IMR-90 (cell line): ENCODE results near the gene FOXO4. TPM values are rescaled to one million over a fixed set of nuclear protein-coding genes. Genes with fewer than 3 reads are reported as not detected.

Experiments
- ATAC-seq: fragments of 200-7000 bp; cut with Tn5 transposase; 2 replicates; pipeline ENCODE4 v1.9.1; 2020; ENCODE audit warnings: low read depth, mild to moderate bottlenecking, moderate library complexity
- BruUV-seq: library from RNA; stranded (reverse); fragments of 400-500 nt; replicated peaks from 2 replicates; lab custom pipeline; 2021; lab: Mats Ljungman, UMichigan
- CTCF ChIA-PET: fragments of 300-600 bp; formaldehyde crosslinking; extraction: SDS; loops from one replicate; lab custom pipeline; 2021; ENCODE audit warnings: antibody characterized with exemption; lab: Yijun Ruan, JAX
- POLR2A ChIA-PET: fragments of 300-600 bp; sonication (Branson Sonifier 250); formaldehyde crosslinking; loops from one replicate; lab custom pipeline; 2022; ENCODE audit warnings: antibody characterized with exemption; ENCODE audit not compliant: unreplicated experiment; lab: Charles Lee
- DNase-seq: peaks from one replicate; pipeline ENCODE4 v3.0.0; 2013
- H2AFZ ChIP-seq: replicated peaks from 2 replicates; pipeline ENCODE3; 2013; ENCODE audit warnings: low read length, mild to moderate bottlenecking; ENCODE audit not compliant: poor library complexity
- H2AK5ac ChIP-seq: 2 replicates; pipeline ENCODE4 v1.6.1; 2013; ENCODE audit warnings: low read depth, low read length, inconsistent platforms
- H2AK9ac ChIP-seq: replicated peaks from 2 replicates; pipeline ENCODE3; 2013; ENCODE audit warnings: mild to moderate bottlenecking, low read depth, low read length, moderate library complexity; ENCODE audit not compliant: poor library complexity
- H2BK120ac ChIP-seq: 2 replicates; pipeline ENCODE4 v1.6.1; 2013; ENCODE audit warnings: low read depth, low read length, inconsistent platforms
- H2BK15ac ChIP-seq: 3 replicates; pipeline ENCODE4 v1.6.1; 2013; ENCODE audit warnings: low read depth, low read length, inconsistent platforms
- H2BK20ac ChIP-seq: 2 replicates; pipeline ENCODE4 v1.6.1; 2013; ENCODE audit warnings: low read depth, mild to moderate bottlenecking, inconsistent platforms, low read length, moderate library complexity
- H2BK5ac ChIP-seq: 2 replicates; pipeline ENCODE4 v1.6.1; 2013; ENCODE audit warnings: mild to moderate bottlenecking, low read depth, low read length, inconsistent platforms; ENCODE audit not compliant: poor library complexity, severe bottlenecking
- H3K14ac ChIP-seq: replicated peaks from 2 replicates; pipeline ENCODE4 v1.6.1; 2013; ENCODE audit warnings: low read depth, low read length, inconsistent platforms
- H3K18ac ChIP-seq: 2 replicates; pipeline ENCODE4 v1.6.1; 2013; ENCODE audit warnings: low read depth, low read length, control low read depth
- H3K23ac ChIP-seq: 2 replicates; pipeline ENCODE4 v1.6.1; 2013; ENCODE audit warnings: low read depth, low read length, inconsistent platforms
- H3K27ac ChIP-seq: 2 replicates; pipeline ENCODE4 v1.5.1; 2013; ENCODE audit warnings: mild to moderate bottlenecking, control low read depth, low read length; ENCODE audit not compliant: insufficient read depth
- H3K27me3 ChIP-seq: 2 replicates; pipeline ENCODE4 v1.6.1; 2013; ENCODE audit warnings: low read length; ENCODE audit not compliant: control insufficient read depth, insufficient read depth
- H3K36me3 ChIP-seq: 2 replicates; pipeline ENCODE4 v1.6.1; 2013; ENCODE audit warnings: low read length, mixed read lengths; ENCODE audit not compliant: control insufficient read depth, insufficient read depth
- H3K4ac ChIP-seq: 2 replicates; pipeline ENCODE4 v1.6.1; 2013; ENCODE audit warnings: low read depth, low read length, inconsistent platforms
- H3K4me1 ChIP-seq: 2 replicates; pipeline ENCODE4 v1.6.1; 2013; ENCODE audit warnings: low read length, mixed read lengths; ENCODE audit not compliant: control insufficient read depth, insufficient read depth
- H3K4me2 ChIP-seq: 2 replicates; pipeline ENCODE4 v1.6.1; 2013; ENCODE audit warnings: low read depth, mild to moderate bottlenecking, control low read depth, low read length, moderate library complexity
- H3K4me3 ChIP-seq: 2 replicates; pipeline ENCODE4 v1.5.1; 2013; ENCODE audit warnings: low read depth, mild to moderate bottlenecking, control low read depth, low read length, moderate library complexity; ENCODE audit not compliant: insufficient read depth
- H3K56ac ChIP-seq: 2 replicates; pipeline ENCODE4 v1.6.1; 2013; ENCODE audit warnings: low read length, inconsistent platforms; ENCODE audit not compliant: insufficient read depth; ENCODE audit errors: extremely low read depth
- H3K79me1 ChIP-seq, 2 experiments: 2 replicates each; pipeline ENCODE4 v1.6.1; 2013; ENCODE audit warnings: low read length in 2 of 2, inconsistent platforms in 1 of 2, low read depth in 1 of 2
- H3K9ac ChIP-seq: 2 replicates; pipeline ENCODE4 v1.6.1; 2013; ENCODE audit warnings: low read depth, low read length, control low read depth
- H3K9me1 ChIP-seq: 2 replicates; pipeline ENCODE4 v1.6.1; 2013; ENCODE audit warnings: low read length, inconsistent platforms; ENCODE audit not compliant: insufficient read depth
- H3K9me3 ChIP-seq: 2 replicates; pipeline ENCODE4 v1.6.1; 2013; ENCODE audit warnings: low read length; ENCODE audit not compliant: control insufficient read depth, insufficient read depth
- H4K20me1 ChIP-seq: 2 replicates; pipeline ENCODE4 v1.6.1; 2013; ENCODE audit warnings: low read length, inconsistent platforms; ENCODE audit not compliant: insufficient read depth
- H4K5ac ChIP-seq: 2 replicates; pipeline ENCODE4 v1.6.1; 2013; ENCODE audit warnings: mild to moderate bottlenecking, low read depth, low read length, control low read depth
- H4K8ac ChIP-seq, 2 experiments: 2 replicates each; pipeline ENCODE4 v1.6.1; 2013; ENCODE audit warnings: low read depth in 2 of 2, low read length in 2 of 2, control low read depth in 1 of 2, inconsistent platforms in 1 of 2
- H4K91ac ChIP-seq: 2 replicates; pipeline ENCODE4 v1.6.1; 2013; ENCODE audit warnings: low read depth, low read length, inconsistent platforms; ENCODE audit not compliant: insufficient read depth
- BHLHE40 ChIP-seq: fragments of 150-350 bp; IDR thresholded peaks from 2 replicates; pipeline ENCODE4 v1.6.1; 2016; ENCODE audit warnings: mild to moderate bottlenecking, low read depth, low read length
- CEBPB ChIP-seq: IDR thresholded peaks from 2 replicates; pipeline ENCODE4 v1.6.1; 2012; ENCODE audit warnings: low read depth, low read length, improper control_type of control experiment
- CHD1 ChIP-seq: IDR thresholded peaks from 2 replicates; pipeline ENCODE4 v1.6.1; 2012; ENCODE audit warnings: low read depth, low read length, improper control_type of control experiment
- CTCF ChIP-seq: conservative IDR thresholded peaks from 2 replicates; pipeline ENCODE4 v1.5.1; 2012; ENCODE audit warnings: mild to moderate bottlenecking, low read depth, low read length, improper control_type of control experiment
- ELK1 ChIP-seq: fragments of 150-350 bp; IDR thresholded peaks from 2 replicates; pipeline ENCODE4 v1.6.1; 2016; ENCODE audit warnings: low read depth, mild to moderate bottlenecking, low read length, moderate library complexity, borderline replicate concordance
- FOS ChIP-seq: fragments of 150-350 bp; IDR thresholded peaks from 2 replicates; pipeline ENCODE4 v1.6.1; 2016; ENCODE audit warnings: low read depth, low read length
- MAFK ChIP-seq: IDR thresholded peaks from 2 replicates; pipeline ENCODE4 v1.6.1; 2012; ENCODE audit warnings: low read depth, low read length, improper control_type of control experiment
- MAZ ChIP-seq: IDR thresholded peaks from 2 replicates; pipeline ENCODE4 v1.6.1; 2012; ENCODE audit warnings: low read depth, mild to moderate bottlenecking, low read length, improper control_type of control experiment, moderate library complexity, borderline replicate concordance
- MXI1 ChIP-seq: IDR thresholded peaks from 2 replicates; pipeline ENCODE4 v1.6.1; 2012; ENCODE audit warnings: low read depth, mild to moderate bottlenecking, low read length, moderate library complexity, borderline replicate concordance
- NFE2L2 ChIP-seq: fragments of 150-350 bp; IDR thresholded peaks from 2 replicates; pipeline ENCODE4 v1.6.1; 2016; ENCODE audit warnings: low read depth, mild to moderate bottlenecking, low read length
- POLR2A ChIP-seq: IDR thresholded peaks from 2 replicates; pipeline ENCODE4 v1.6.1; 2012; ENCODE audit warnings: mild to moderate bottlenecking, low read depth, low read length
- RAD21 ChIP-seq: IDR thresholded peaks from 2 replicates; pipeline ENCODE4 v1.6.1; 2012; ENCODE audit warnings: low read length, improper control_type of control experiment
- RCOR1 ChIP-seq: IDR thresholded peaks from 2 replicates; pipeline ENCODE4 v1.6.1; 2012; ENCODE audit warnings: mild to moderate bottlenecking, low read length, improper control_type of control experiment; ENCODE audit not compliant: insufficient replicate concordance
- RFX5 ChIP-seq: IDR thresholded peaks from 2 replicates; pipeline ENCODE4 v1.8.0; 2012; ENCODE audit warnings: low read depth, mild to moderate bottlenecking, low read length, moderate library complexity
- SMC3 ChIP-seq: fragments of 150-350 bp; IDR thresholded peaks from 2 replicates; pipeline ENCODE4 v1.6.1; 2016; ENCODE audit warnings: low read depth, mild to moderate bottlenecking, antibody characterized with exemption, low read length, moderate library complexity
- USF2 ChIP-seq: fragments of 150-350 bp; IDR thresholded peaks from 2 replicates; pipeline ENCODE4 v1.6.1; 2017; ENCODE audit warnings: mild to moderate bottlenecking, antibody characterized with exemption, low read length, low read depth
- WGBS, 2 experiments: methylation state at CpG; one replicate each; pipeline versions ENCODE4 v1.1.5 to v1.1.7; 2013; ENCODE audit warnings: missing lambda C conversion rate in 2 of 2; ENCODE audit not compliant: insufficient read length in 1 of 2; ENCODE audit errors: extremely low coverage in 2 of 2; 5-methylcytosine and 5-hydroxymethylcytosine counted together
- dilution Hi-C: fragments of 300-500 bp; cut with HindIII; formaldehyde crosslinking; loops from one replicate; pipeline ENCODE4 v1.14.3; 2018; ENCODE audit warnings: low sequenced_read_pairs; ENCODE audit not compliant: unreplicated experiment
- in situ Hi-C: fragments of 300-500 bp; cut with MboI; formaldehyde crosslinking; loops from 3 replicates; pipeline ENCODE4 v1.14.3; 2019; ENCODE audit warnings: low sequenced_read_pairs, inconsistent platforms, mixed read lengths
- intact Hi-C: fragments of 100-400 bp; cut with micrococcal nuclease; formaldehyde crosslinking; loops from 2 replicates; pipeline ENCODE4 v1.10.0; 2022
- polyA plus RNA-seq, 3 experiments: library from polyadenylated mRNA; depleted of rRNA; stranded (reverse); fragments of >200 nt; gene quantifications; 2 replicates each; pipeline ENCODE4 v1.2.3, GENCODE V29; 2012; ENCODE audit warnings: low replicate concordance in 1 of 3
- total RNA-seq: library from RNA; depleted of rRNA; stranded (reverse); fragments of >200 nt; gene quantifications from 2 replicates; pipeline ENCODE4 v1.2.3, GENCODE V29; 2012

The FOXO4 gene
- total and polyA plus RNA-seq, 2 of the 4 experiments (the other 2 are of a cell fraction), result 2.0 to 2.6 TPM

GRCh38 chrX:71052721-71053120 lies 42.9 kb upstream of the FOXO4 start:
- no peak overlapping the region for H2AK5ac ChIP-seq
- H2BK5ac ChIP-seq, result no peak overlapping the region
- ChIA-PET POLR2A (no interaction called here), CTCF (no interaction called here)
- no peak overlapping the region for H3K4me3 ChIP-seq
- 0 out of 2 replicates have a peak, but pooled peaks cover 1% of the 10 kb centered on the region for H3K36me3 ChIP-seq
- H3K79me1 ChIP-seq, result peaks cover 0 to 4% of the 10 kb centered on the region in 2 experiments; a peak in 1 of 4 replicates
- H4K5ac ChIP-seq, result no peak overlapping the region
- H2BK120ac ChIP-seq, result no peak overlapping the region
- no peak overlapping the region for H2BK15ac ChIP-seq
- H3K4ac ChIP-seq, result no peak overlapping the region
- no TSS peak for BruUV-seq
- no peaks in the 10 kb centered on the region for H4K20me1 ChIP-seq
- no peak overlapping the region for H3K14ac ChIP-seq
- no peak overlapping the region for H4K8ac ChIP-seq
- TF ChIP-seq ELK1 (no peak), CEBPB (no peak), CHD1 (no peak), RAD21 (no peak), NFE2L2 (no peak), BHLHE40 (no peak), POLR2A (no peak), RCOR1 (no peak), MAFK (no peak), RFX5 (no peak), CTCF (no peak), FOS (no peak), USF2 (no peak), MAZ (no peak), SMC3 (no peak), MXI1 (no peak)
- ATAC-seq (no peak), DNase-seq (no peak)
- H3K9me3 ChIP-seq, result no peaks in the 10 kb centered on the region
- in situ Hi-C loops, result no loop called here
- no peaks in the 10 kb centered on the region for H3K9me1 ChIP-seq
- H3K56ac ChIP-seq, result no peak overlapping the region
- H4K91ac ChIP-seq, result no peak overlapping the region
- H3K9ac ChIP-seq, result no peak overlapping the region
- H3K18ac ChIP-seq, result no peak overlapping the region
- no peaks in the 10 kb centered on the region for H3K27me3 ChIP-seq
- no peak overlapping the region for H2BK20ac ChIP-seq
- no CpG with 5 or more reads among the region's 7 CpGs for WGBS, 2 experiments
- H3K23ac ChIP-seq, result no peak overlapping the region
- no peak overlapping the region for H2AFZ ChIP-seq
- intact Hi-C loops, result no loop called here
- dilution Hi-C loops, result no loop called here
- peaks cover 2% of the 10 kb centered on the region; the same call in 1 of the 2 replicates for H3K4me1 ChIP-seq
- H3K4me2 ChIP-seq, result no peak overlapping the region
- H2AK9ac ChIP-seq, result no peak overlapping the region
- H3K27ac ChIP-seq, result no peak overlapping the region
